ENCODE data around the gene NEUROG3. TPM values are rescaled to one million over a fixed set of nuclear protein-coding genes. Genes with fewer than 3 reads are reported as not detected.

Gene NEUROG3, protein sequence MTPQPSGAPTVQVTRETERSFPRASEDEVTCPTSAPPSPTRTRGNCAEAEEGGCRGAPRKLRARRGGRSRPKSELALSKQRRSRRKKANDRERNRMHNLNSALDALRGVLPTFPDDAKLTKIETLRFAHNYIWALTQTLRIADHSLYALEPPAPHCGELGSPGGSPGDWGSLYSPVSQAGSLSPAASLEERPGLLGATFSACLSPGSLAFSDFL
- total RNA-seq = under 1 TPM in 1 of 2 donors, not detected in 1; 0.39 TPM

DNA sequence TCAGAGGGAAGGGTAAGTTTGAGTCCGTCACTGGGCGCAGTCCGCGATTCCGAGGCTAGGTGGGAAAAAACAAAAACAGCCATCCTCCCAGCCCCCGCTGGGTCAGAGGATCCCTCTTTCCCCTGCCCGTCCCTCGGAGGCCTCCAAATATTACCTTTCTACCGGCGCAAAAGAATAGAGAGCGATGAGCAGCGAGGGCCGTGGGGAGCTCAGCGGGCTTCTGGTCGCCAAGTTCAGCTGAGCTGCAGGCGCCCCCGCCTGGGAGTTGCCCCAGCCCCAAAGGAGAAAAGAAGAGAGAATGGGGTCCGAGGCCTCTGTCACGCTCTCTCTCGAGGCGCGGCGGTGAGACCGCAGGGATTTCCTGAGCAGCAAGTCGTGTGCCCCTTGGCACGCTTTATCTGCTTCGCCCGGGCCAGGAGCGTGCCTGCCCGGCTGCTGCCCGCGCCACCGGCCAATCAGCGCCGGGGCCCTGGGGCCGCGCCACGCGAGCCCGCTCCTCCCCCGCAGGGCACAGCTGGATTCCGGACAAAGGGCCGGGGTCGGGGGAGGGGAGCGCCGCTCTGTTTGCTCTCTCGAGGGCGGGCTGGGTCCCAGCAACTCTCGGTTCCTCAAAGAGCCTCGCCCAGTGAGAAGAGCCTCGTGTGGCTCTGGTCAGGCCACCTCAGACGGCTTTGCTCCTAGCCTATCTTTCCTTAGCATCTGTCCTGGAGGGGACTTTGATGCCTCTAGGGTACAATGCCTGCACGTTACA lies at the start of gene NEUROG3:
Gene NEUROG3 (minus strand): TSS at position 367 of the 751 bp plus-strand sequence. CDS start 379 bp downstream, outside the sequence.
- Mint-ChIP-seq H3K4me3 (peak within 1 kb of the TSS; percentile 83 to 89), H3K36me3 (ENCODE audit: insufficient read depth in 2 of 2) (no peaks in the 10 kb centered on the region), H3K4me1 (ENCODE audit: low read depth) (peaks cover 30% of the 10 kb centered on the region), H3K27ac (no peak within 1 kb of the TSS), H3K27me3 (ENCODE audit: low read depth) (peaks cover 90% of the 10 kb centered on the region), H3K9me3 (no peaks in the 10 kb centered on the region)
- peak; percentile 37 to 45 for ATAC-seq (replicated peaks in 1 of 2)
- peak; percentile 21 to 24 for DNase-seq

DNA sequence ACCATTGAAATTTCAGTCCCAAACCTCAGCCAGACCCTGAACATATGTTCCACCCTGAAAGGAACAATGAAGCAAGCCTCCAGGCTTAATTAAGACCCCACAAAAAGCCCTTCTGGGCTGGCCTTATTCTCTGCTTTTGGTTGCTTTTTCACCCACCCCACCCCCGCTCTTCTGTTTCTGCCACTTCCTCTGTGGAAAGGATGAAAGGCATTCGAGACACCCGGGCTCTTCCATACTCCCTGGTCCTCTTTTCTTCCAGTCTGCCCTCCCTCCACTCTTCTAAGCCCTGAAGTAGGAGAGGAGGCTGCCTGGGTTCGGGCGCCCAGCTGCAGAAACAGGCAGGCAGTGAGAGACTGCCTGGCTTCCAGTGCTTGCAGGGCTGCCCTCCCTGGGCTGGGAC lies 47.4 kb upstream of the NEUROG3 start:
- Mint-ChIP-seq H3K36me3 (ENCODE audit: insufficient read depth in 2 of 2) (peaks cover 5 to 9% of the 10 kb centered on the region in 2 donors), H3K4me1 (ENCODE audit: low read depth) (peaks cover 17% of the 10 kb centered on the region), H3K27ac (no peak overlapping the region), H3K9me3 (peaks cover 9 to 13% of the 10 kb centered on the region in 2 donors), H3K27me3 (ENCODE audit: low read depth) (no peaks in the 10 kb centered on the region), H3K4me3 (no peak overlapping the region)
- no peak for ATAC-seq (replicated peaks in 1 of 2)
- DNase-seq = no peak

DNA sequence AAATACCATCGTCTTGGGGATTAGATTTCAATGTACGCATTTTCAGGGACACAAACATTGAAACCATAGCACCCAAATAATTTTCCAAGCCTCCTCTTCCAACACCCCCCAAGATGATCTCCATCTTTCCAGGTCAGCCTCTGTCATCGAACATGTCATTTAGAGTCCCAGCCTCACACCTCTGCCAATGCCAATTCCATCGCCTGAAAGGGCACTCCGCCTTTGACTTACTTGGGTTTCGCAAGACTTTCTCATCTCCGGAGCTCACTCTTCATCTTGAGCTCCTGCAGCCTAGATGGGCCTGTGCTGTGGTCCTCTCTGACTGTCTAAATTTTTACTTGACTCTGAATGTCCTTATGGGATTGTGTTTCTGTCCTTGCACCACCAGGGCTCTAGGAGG lies 46.4 kb upstream of the NEUROG3 start:
- H3K36me3 Mint-ChIP-seq (ENCODE audit: insufficient read depth in 2 of 2) = peaks cover 5 to 9% of the 10 kb centered on the region in 2 donors
- H3K4me1 Mint-ChIP-seq (ENCODE audit: low read depth) = peaks cover 17% of the 10 kb centered on the region
- DNase-seq (no peak), ATAC-seq (replicated peaks in 1 of 2) (no peak)
- no peak overlapping the region for H3K4me3 Mint-ChIP-seq
- H3K9me3 Mint-ChIP-seq = peaks cover 8 to 13% of the 10 kb centered on the region in 2 donors
- no peak overlapping the region for H3K27ac Mint-ChIP-seq
- no peaks in the 10 kb centered on the region for H3K27me3 Mint-ChIP-seq (ENCODE audit: low read depth)

DNA sequence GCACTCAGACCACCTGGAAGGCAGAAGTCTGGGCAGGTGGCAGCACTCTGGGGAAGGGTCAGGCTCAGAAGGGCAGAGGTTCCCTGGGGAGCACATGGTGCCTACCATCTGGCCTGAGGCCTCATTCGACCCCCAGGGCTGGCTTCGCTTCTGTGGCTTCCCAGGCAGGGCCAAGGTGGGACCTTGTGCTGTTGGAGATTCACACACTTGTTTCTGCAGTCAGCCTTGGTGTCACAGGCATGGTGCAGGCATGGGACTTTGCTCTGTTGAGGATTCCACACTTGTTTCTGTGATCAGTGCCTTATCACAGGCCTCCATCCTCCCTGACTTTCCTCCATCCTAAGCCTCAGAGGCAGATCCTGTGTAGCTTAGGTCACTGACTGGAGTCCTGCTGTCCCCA lies 45.5 kb upstream of the NEUROG3 start:
- DNase-seq (no peak), ATAC-seq (replicated peaks in 1 of 2) (no peak)
- Mint-ChIP-seq H3K27me3 (ENCODE audit: low read depth) (no peaks in the 10 kb centered on the region), H3K27ac (no peak overlapping the region), H3K4me3 (no peak overlapping the region), H3K4me1 (ENCODE audit: low read depth) (peaks cover 10% of the 10 kb centered on the region), H3K36me3 (ENCODE audit: insufficient read depth in 2 of 2) (peaks cover 3 to 4% of the 10 kb centered on the region in 2 donors), H3K9me3 (peaks cover 3 to 10% of the 10 kb centered on the region in 2 donors)

DNA sequence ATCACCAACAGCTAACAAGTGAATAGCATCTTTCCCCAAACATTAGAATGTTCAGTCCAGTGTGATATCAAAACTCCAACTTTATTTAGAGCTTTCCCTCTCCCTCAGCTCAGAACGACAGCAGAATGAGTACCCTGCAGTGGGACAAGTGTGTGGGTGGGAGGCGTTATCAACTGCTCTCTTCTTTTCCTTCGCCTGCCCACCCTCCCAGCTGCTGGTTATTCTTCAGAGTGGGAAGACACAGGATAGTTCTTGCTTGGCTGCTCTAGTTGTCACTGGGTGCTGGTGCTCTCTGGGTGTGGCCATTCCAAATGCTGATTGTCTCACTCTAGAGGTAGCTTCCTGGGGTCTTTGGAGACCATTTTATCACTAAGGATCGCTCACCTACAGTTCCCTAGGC lies 43.1 kb upstream of the NEUROG3 start:
- peaks cover 7% of the 10 kb centered on the region for H3K4me1 Mint-ChIP-seq (ENCODE audit: low read depth)
- no peaks in the 10 kb centered on the region for H3K36me3 Mint-ChIP-seq (ENCODE audit: insufficient read depth in 2 of 2)
- DNase-seq (no peak), ATAC-seq (replicated peaks in 1 of 2) (no peak)
- H3K9me3 Mint-ChIP-seq = no peaks in the 10 kb centered on the region
- H3K4me3 Mint-ChIP-seq = no peak overlapping the region
- H3K27me3 Mint-ChIP-seq (ENCODE audit: low read depth) = no peaks in the 10 kb centered on the region
- no peak overlapping the region for H3K27ac Mint-ChIP-seq

DNA sequence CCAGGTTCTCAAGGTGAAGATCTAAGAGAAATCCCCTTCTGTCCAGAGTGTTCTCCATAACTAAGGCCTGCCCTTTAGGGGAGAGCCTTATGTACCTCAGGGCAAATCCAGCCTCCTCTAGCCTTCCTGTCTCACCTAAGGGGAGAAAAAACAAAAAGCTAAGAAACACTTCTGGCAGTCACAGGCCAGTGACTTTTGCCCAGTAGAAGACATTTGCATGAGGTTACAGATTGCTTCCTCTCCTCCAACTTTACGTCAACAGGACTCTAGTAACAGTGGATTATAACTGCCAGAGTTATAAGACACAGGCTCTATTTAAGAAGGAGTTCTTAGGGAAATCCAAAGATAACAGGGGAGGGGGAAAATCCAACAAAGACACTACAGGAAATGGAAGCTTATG lies 40.9 kb upstream of the NEUROG3 start:
- Mint-ChIP-seq H3K4me3 (no peak overlapping the region), H3K27ac (no peak overlapping the region), H3K36me3 (ENCODE audit: insufficient read depth in 2 of 2) (no peaks in the 10 kb centered on the region), H3K27me3 (ENCODE audit: low read depth) (no peaks in the 10 kb centered on the region), H3K9me3 (peaks cover 0 to 2% of the 10 kb centered on the region in 2 donors), H3K4me1 (ENCODE audit: low read depth) (no peaks in the 10 kb centered on the region)
- DNase-seq (no peak), ATAC-seq (replicated peaks in 1 of 2) (no peak)

DNA sequence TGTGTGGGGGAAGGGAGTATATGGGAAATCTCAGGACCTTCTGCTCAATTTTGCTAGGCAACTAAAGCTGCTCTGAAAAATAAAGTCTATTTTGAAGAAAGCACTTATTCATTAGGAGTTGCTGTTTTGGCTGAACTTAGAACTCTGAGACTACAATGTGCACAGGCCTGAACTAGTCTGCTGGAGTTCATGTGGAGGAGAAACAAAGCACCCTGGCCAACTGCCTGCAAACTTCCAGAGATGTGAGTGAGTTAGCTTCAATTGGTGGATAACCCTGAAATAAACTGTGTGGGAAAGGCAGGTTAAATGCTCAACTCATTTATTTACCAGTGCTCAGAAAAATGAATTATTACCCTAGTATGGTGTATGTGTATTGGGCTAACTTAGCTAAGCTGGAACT lies 39.5 kb upstream of the NEUROG3 start:
- Mint-ChIP-seq H3K27ac (no peak overlapping the region), H3K4me1 (ENCODE audit: low read depth) (no peaks in the 10 kb centered on the region)

DNA sequence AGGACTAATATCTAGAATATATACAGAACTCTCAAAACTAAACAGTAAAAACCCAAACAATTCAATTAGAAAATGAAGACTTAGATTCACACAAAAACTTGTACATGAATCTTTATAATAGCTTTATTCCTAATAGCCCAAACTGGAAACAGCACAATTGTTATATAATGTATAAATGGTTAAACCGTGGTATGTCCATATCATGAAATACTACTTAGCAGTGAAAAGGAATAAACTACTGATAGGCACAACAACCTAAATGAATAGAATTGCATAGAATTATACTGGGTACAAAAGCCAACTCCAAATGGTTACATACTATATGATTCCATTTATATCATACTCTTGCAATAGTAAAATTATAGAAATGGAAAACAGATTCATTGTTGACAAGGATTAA lies 35.9 kb upstream of the NEUROG3 start:
- Mint-ChIP-seq H3K9me3 (peaks cover 2 to 4% of the 10 kb centered on the region in 2 donors), H3K36me3 (ENCODE audit: insufficient read depth in 2 of 2) (peaks cover 0 to 3% of the 10 kb centered on the region in 2 donors), H3K27ac (no peak overlapping the region), H3K4me1 (ENCODE audit: low read depth) (no peaks in the 10 kb centered on the region), H3K27me3 (ENCODE audit: low read depth) (no peaks in the 10 kb centered on the region), H3K4me3 (no peak overlapping the region)
- ATAC-seq (replicated peaks in 1 of 2) (no peak), DNase-seq (no peak)

More for the DNA sequence above, 39.5 kb upstream of the NEUROG3 start:
- no peak for ATAC-seq (replicated peaks in 1 of 2)
- no peak for DNase-seq
- H3K9me3 Mint-ChIP-seq = peaks cover 2 to 4% of the 10 kb centered on the region in 2 donors
- H3K36me3 Mint-ChIP-seq (ENCODE audit: insufficient read depth in 2 of 2) = peaks cover 0 to 3% of the 10 kb centered on the region in 2 donors
- no peak overlapping the region for H3K4me3 Mint-ChIP-seq
- no peaks in the 10 kb centered on the region for H3K27me3 Mint-ChIP-seq (ENCODE audit: low read depth)

DNA sequence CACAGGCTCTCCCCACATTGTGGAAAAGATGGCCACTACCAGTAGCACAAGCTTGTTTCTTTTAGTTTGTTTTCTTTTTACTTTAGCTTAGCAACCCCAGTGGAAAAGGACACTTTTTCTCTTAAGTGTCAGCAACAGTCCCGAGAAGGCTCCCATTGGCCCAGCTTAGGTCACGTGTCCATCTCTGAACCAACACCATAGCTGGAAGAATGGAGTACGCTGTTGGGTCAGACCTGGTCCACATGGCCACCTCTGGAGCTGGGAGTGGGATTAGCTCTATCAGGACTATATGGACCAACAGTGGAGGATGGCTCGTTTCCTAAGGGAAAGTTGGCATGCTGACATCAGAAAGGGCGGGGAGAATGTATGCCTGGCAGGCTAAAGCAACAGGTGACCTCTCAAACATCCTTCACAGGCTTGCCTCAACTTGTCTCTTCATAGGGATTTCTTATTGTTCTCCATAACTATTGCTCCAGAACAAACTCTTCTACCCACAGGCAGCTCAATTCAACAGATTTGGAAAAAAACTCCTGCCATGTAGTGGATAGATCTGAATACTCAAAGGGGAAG lies 27.6 kb upstream of the NEUROG3 start:
- ATAC-seq (replicated peaks in 1 of 2) (no peak), DNase-seq (no peak)
- Mint-ChIP-seq H3K27ac (no peak overlapping the region), H3K36me3 (ENCODE audit: insufficient read depth in 2 of 2) (no peaks in the 10 kb centered on the region), H3K27me3 (ENCODE audit: low read depth) (peaks cover 9% of the 10 kb centered on the region), H3K9me3 (no peaks in the 10 kb centered on the region), H3K4me1 (ENCODE audit: low read depth) (no peaks in the 10 kb centered on the region), H3K4me3 (no peak overlapping the region)

DNA sequence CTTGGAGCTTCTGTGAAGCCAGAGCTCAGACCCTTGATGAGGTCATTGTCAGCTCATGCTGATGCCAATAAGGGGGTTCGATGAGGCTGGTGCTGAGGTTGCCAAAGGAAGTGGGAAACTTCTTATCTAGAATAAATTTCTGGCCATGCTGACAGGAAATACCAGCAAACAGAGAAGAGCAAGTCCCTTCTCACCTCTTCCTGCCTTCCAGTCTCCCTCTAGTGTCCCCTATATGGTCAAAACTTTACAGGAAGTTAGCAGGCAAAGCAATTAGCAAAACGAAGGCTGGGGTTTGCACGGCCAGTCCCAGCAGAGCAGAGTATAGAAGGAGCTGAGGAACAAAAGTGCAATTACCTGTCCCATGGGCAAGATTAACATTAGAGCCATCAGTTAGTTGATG lies 15.1 kb upstream of the NEUROG3 start:
- H3K4me3 Mint-ChIP-seq = no peak overlapping the region
- no peaks in the 10 kb centered on the region for H3K36me3 Mint-ChIP-seq (ENCODE audit: insufficient read depth in 2 of 2)
- no peaks in the 10 kb centered on the region for H3K27me3 Mint-ChIP-seq (ENCODE audit: low read depth)
- no peak overlapping the region for H3K27ac Mint-ChIP-seq
- no peaks in the 10 kb centered on the region for H3K9me3 Mint-ChIP-seq
- no peak for DNase-seq
- no peak for ATAC-seq (replicated peaks in 1 of 2)
- H3K4me1 Mint-ChIP-seq (ENCODE audit: low read depth) = peaks cover 7% of the 10 kb centered on the region

DNA sequence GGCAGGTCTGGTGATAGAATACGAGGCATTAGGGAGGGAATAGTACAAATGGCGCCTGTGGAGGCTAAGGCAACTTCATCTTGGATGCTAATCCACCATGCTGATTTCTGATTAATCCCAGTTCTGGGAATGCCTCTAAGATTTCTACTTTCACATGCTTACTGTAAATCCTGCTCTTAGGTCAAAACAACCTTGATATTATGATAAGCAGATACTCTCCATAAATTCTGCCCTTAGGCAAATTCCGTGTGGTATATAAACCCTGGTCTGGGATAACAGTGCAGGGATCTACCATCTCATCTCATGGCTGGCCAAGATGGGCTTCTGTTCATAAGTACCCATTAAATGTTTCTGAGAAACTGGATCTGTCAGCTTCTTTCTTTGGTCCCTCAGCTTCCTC lies 11.4 kb upstream of the NEUROG3 start:
- Mint-ChIP-seq H3K9me3 (no peaks in the 10 kb centered on the region), H3K27ac (no peak overlapping the region), H3K4me3 (no peak overlapping the region), H3K36me3 (ENCODE audit: insufficient read depth in 2 of 2) (no peaks in the 10 kb centered on the region), H3K4me1 (ENCODE audit: low read depth) (peaks cover 7% of the 10 kb centered on the region), H3K27me3 (ENCODE audit: low read depth) (peaks cover 21% of the 10 kb centered on the region)
- ATAC-seq (replicated peaks in 1 of 2) (no peak), DNase-seq (no peak)

DNA sequence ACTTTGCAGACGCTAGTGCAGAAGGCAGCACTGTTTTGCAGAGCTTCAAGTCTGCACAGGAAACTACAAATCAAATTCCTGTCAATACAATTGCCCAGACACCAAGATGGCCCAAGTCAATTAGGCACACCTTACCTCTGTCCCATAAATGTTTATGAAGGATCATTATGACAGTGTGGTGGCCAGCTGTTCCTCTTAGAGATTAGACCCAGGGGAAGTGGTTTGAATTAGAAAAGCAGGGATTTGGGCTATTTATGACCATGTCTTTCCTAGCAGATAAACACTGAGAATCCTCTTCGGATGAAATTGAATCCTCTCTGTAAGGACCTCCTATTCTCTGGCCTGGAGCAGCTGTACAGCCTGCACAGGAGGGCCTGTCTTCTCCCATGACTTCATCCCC lies 9.9 kb upstream of the NEUROG3 start:
- Mint-ChIP-seq H3K4me1 (ENCODE audit: low read depth) (peaks cover 4% of the 10 kb centered on the region), H3K36me3 (ENCODE audit: insufficient read depth in 2 of 2) (no peaks in the 10 kb centered on the region), H3K4me3 (no peak overlapping the region), H3K27ac (no peak overlapping the region), H3K9me3 (no peaks in the 10 kb centered on the region), H3K27me3 (ENCODE audit: low read depth) (peaks cover 35% of the 10 kb centered on the region)
- DNase-seq = no peak
- no peak for ATAC-seq (replicated peaks in 1 of 2)

DNA sequence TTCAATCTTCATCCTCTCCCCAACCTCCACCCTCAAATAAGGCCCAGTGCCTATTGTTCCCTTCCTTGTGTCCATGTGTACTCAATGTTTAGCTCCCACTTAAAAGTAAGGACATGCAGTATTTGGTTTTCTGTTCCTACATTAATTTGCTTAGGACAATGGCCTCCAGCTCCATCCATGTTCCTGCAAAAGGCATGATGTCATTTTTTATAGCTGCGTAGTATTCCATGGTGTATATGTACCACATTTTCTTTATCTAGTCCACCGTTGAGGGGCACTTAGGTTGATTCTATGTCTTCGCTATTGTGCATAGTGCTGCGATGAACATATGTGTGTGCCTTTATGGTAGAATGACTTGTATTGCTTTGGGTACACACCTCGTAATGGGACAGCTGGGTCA lies 7.2 kb upstream of the NEUROG3 start:
- H3K27me3 Mint-ChIP-seq (ENCODE audit: low read depth) = peaks cover 61% of the 10 kb centered on the region
- no peak overlapping the region for H3K27ac Mint-ChIP-seq
- no peaks in the 10 kb centered on the region for H3K4me1 Mint-ChIP-seq (ENCODE audit: low read depth)
- no peak overlapping the region for H3K4me3 Mint-ChIP-seq
- H3K9me3 Mint-ChIP-seq = no peaks in the 10 kb centered on the region
- DNase-seq (no peak), ATAC-seq (replicated peaks in 1 of 2) (no peak)
- no peaks in the 10 kb centered on the region for H3K36me3 Mint-ChIP-seq (ENCODE audit: insufficient read depth in 2 of 2)

All from activated T-cell treated with anti-CD3 and anti-CD28 coated beads, Interleukin-2, amount 50 U/mL, for 72 hours (primary cell).